ENCODE measurements around the gene OR52E4.

Gene OR52E4

GRCh38 chr11:5857590-5857989, 22.8 kb upstream of the OR52E4 start, which contains the start of gene OR52E8:
OR52E8 (minus strand) TSS chr11:5857690; CDS start chr11:5857690, 0 bp downstream.
- H3K36me3 ChIP-seq (replicated peaks in 1 of 2; ENCODE audit: control insufficient read depth in 2 of 2, insufficient read depth in 2 of 2, low read length in 2 of 2) = no peaks in the 10 kb centered on the region
- H3K27ac ChIP-seq (replicated peaks; ENCODE audit: low read length) = no peak within 1 kb of the TSS
- no peak within 1 kb of the TSS for H2BK120ac ChIP-seq (ENCODE audit: low read depth, low read length)
- no peak within 1 kb of the TSS for H3K9ac ChIP-seq (ENCODE audit: low read depth, low read length, poor library complexity)
- H3K79me1 ChIP-seq (ENCODE audit: low read depth, low read length) = no peaks in the 10 kb centered on the region
- no peak within 1 kb of the TSS for H2AK5ac ChIP-seq (ENCODE audit: low read depth, low read length)
- no peak for DNase-seq (ENCODE audit: low spot score)
- H3K4ac ChIP-seq (ENCODE audit: low read length) = no peak within 1 kb of the TSS
- no peak within 1 kb of the TSS for H4K8ac ChIP-seq (ENCODE audit: low read depth, low read length)
- no peaks in the 10 kb centered on the region for H3K9me3 ChIP-seq (replicated peaks in 1 of 2; ENCODE audit: control insufficient read depth in 2 of 2, insufficient read depth in 1 of 2, low read depth in 1 of 2, low read length in 2 of 2)
- H2BK5ac ChIP-seq (ENCODE audit: low read length) = no peak within 1 kb of the TSS
- no peak within 1 kb of the TSS for H3K18ac ChIP-seq (ENCODE audit: low read length)
- H2BK15ac ChIP-seq (ENCODE audit: low read length) = no peak within 1 kb of the TSS
- H3K4me2 ChIP-seq (ENCODE audit: insufficient read depth, low read length, poor library complexity, severe bottlenecking) = no peak within 1 kb of the TSS
- WGBS, 2 donors (ENCODE audit: extremely low coverage in 2 of 2, insufficient read length in 2 of 2, insufficient replicate concordance in 1 of 2) = no CpG with 5 or more reads among the region's 3 CpGs
- no peaks in the 10 kb centered on the region for H3K27me3 ChIP-seq (ENCODE audit: control insufficient read depth in 3 of 3, insufficient read depth in 3 of 3, low read depth in 1 of 3, low read length in 3 of 3)
- no peak within 1 kb of the TSS for H3K4me3 ChIP-seq (ENCODE audit: low read length in 2 of 2)
- H2BK12ac ChIP-seq (ENCODE audit: low read length) = no peak within 1 kb of the TSS
- no peak within 1 kb of the TSS for H2AFZ ChIP-seq (ENCODE audit: low read length)
- H4K91ac ChIP-seq (ENCODE audit: low read depth, low read length, poor library complexity) = no peak within 1 kb of the TSS
- H3K23ac ChIP-seq (ENCODE audit: low read depth, low read length, poor library complexity) = no peak within 1 kb of the TSS
- no peaks in the 10 kb centered on the region for H3K4me1 ChIP-seq (ENCODE audit: control insufficient read depth in 2 of 2, insufficient read depth in 1 of 2, low read depth in 1 of 2, low read length in 2 of 2)
- no peak within 1 kb of the TSS for H3K14ac ChIP-seq (ENCODE audit: low read length)

GRCh38 chr11:5865826-5866225, 14.6 kb upstream of the OR52E4 start:
- Histone ChIP-seq H2BK120ac (ENCODE audit: low read depth, low read length) (no peak overlapping the region), H3K9ac (ENCODE audit: low read depth, low read length, poor library complexity) (no peak overlapping the region), H2AFZ (ENCODE audit: low read length) (no peak overlapping the region), H2BK15ac (ENCODE audit: low read length) (no peak overlapping the region), H3K4ac (ENCODE audit: low read length) (no peak overlapping the region), H2BK12ac (ENCODE audit: low read length) (no peak overlapping the region), H2BK5ac (ENCODE audit: low read length) (no peak overlapping the region), H3K18ac (ENCODE audit: low read length) (no peak overlapping the region), H3K36me3 (replicated peaks in 1 of 2; ENCODE audit: control insufficient read depth in 2 of 2, insufficient read depth in 2 of 2, low read length in 2 of 2) (no peaks in the 10 kb centered on the region), H3K23ac (ENCODE audit: low read depth, low read length, poor library complexity) (no peak overlapping the region), H3K79me1 (ENCODE audit: low read depth, low read length) (no peaks in the 10 kb centered on the region), H3K9me3 (replicated peaks in 1 of 2; ENCODE audit: control insufficient read depth in 2 of 2, insufficient read depth in 1 of 2, low read depth in 1 of 2, low read length in 2 of 2) (no peaks in the 10 kb centered on the region), H4K8ac (ENCODE audit: low read depth, low read length) (no peak overlapping the region), H3K4me3 (ENCODE audit: low read length in 2 of 2) (no peak overlapping the region), H3K14ac (ENCODE audit: low read length) (no peak overlapping the region), H3K4me1 (ENCODE audit: control insufficient read depth in 2 of 2, insufficient read depth in 1 of 2, low read depth in 1 of 2, low read length in 2 of 2) (no peaks in the 10 kb centered on the region), H3K27ac (replicated peaks; ENCODE audit: low read length) (no peak overlapping the region), H3K27me3 (ENCODE audit: control insufficient read depth in 3 of 3, insufficient read depth in 3 of 3, low read depth in 1 of 3, low read length in 3 of 3) (no peaks in the 10 kb centered on the region), H3K4me2 (ENCODE audit: insufficient read depth, low read length, poor library complexity, severe bottlenecking) (no peak overlapping the region), H4K91ac (ENCODE audit: low read depth, low read length, poor library complexity) (no peak overlapping the region), H2AK5ac (ENCODE audit: low read depth, low read length) (no peak overlapping the region)
- no peak for DNase-seq (ENCODE audit: low spot score)
- WGBS, 2 donors (ENCODE audit: extremely low coverage in 2 of 2, insufficient read length in 2 of 2, insufficient replicate concordance in 1 of 2) = no CpG with 5 or more reads among the region's 2 CpGs

- H3K23ac ChIP-seq (ENCODE audit: low read depth, low read length, poor library complexity) = no peak overlapping the region
- H3K27me3 ChIP-seq (ENCODE audit: control insufficient read depth in 3 of 3, insufficient read depth in 3 of 3, low read depth in 1 of 3, low read length in 3 of 3) = no peaks in the 10 kb centered on the region
- no peak overlapping the region for H4K91ac ChIP-seq (ENCODE audit: low read depth, low read length, poor library complexity)
- H3K4ac ChIP-seq (ENCODE audit: low read length) = no peak overlapping the region
- no CpG with 5 or more reads among the region's 2 CpGs for WGBS, 2 donors (ENCODE audit: extremely low coverage in 2 of 2, insufficient read length in 2 of 2, insufficient replicate concordance in 1 of 2)
- no peaks in the 10 kb centered on the region for H3K4me1 ChIP-seq (ENCODE audit: control insufficient read depth in 2 of 2, insufficient read depth in 1 of 2, low read depth in 1 of 2, low read length in 2 of 2)
- no peak overlapping the region for H3K27ac ChIP-seq (replicated peaks; ENCODE audit: low read length)
- no peak overlapping the region for H2BK120ac ChIP-seq (ENCODE audit: low read depth, low read length)
- H2AK5ac ChIP-seq (ENCODE audit: low read depth, low read length) = no peak overlapping the region
- H2BK12ac ChIP-seq (ENCODE audit: low read length) = no peak overlapping the region
- no peak for DNase-seq (ENCODE audit: low spot score)
- H3K36me3 ChIP-seq (replicated peaks in 1 of 2; ENCODE audit: control insufficient read depth in 2 of 2, insufficient read depth in 2 of 2, low read length in 2 of 2) = no peaks in the 10 kb centered on the region
- no peak overlapping the region for H2AFZ ChIP-seq (ENCODE audit: low read length)
- no peaks in the 10 kb centered on the region for H3K9me3 ChIP-seq (replicated peaks in 1 of 2; ENCODE audit: control insufficient read depth in 2 of 2, insufficient read depth in 1 of 2, low read depth in 1 of 2, low read length in 2 of 2)
- H4K8ac ChIP-seq (ENCODE audit: low read depth, low read length) = no peak overlapping the region
- H3K18ac ChIP-seq (ENCODE audit: low read length) = no peak overlapping the region
- no peak overlapping the region for H3K9ac ChIP-seq (ENCODE audit: low read depth, low read length, poor library complexity)
- H3K4me3 ChIP-seq (ENCODE audit: low read length in 2 of 2) = no peak overlapping the region
- no peak overlapping the region for H3K4me2 ChIP-seq (ENCODE audit: insufficient read depth, low read length, poor library complexity, severe bottlenecking)
- H3K79me1 ChIP-seq (ENCODE audit: low read depth, low read length) = no peaks in the 10 kb centered on the region
- no peak overlapping the region for H3K14ac ChIP-seq (ENCODE audit: low read length)
- H2BK15ac ChIP-seq (ENCODE audit: low read length) = no peak overlapping the region
- no peak overlapping the region for H2BK5ac ChIP-seq (ENCODE audit: low read length)
Observed at GRCh38 chr11:5878564-5878963, 1.9 kb upstream of the OR52E4 start.

GRCh38 chr11:5881756-5882155, 1.3 kb downstream of the OR52E4 start:
- no peak overlapping the region for H3K4me3 ChIP-seq (ENCODE audit: low read length in 2 of 2)

More at GRCh38 chr11:5881756-5882155, 1.3 kb downstream of the OR52E4 start:
- no peaks in the 10 kb centered on the region for H3K4me1 ChIP-seq (ENCODE audit: control insufficient read depth in 2 of 2, insufficient read depth in 1 of 2, low read depth in 1 of 2, low read length in 2 of 2)
- H4K91ac ChIP-seq (ENCODE audit: low read depth, low read length, poor library complexity) = no peak overlapping the region
- H3K36me3 ChIP-seq (replicated peaks in 1 of 2; ENCODE audit: control insufficient read depth in 2 of 2, insufficient read depth in 2 of 2, low read length in 2 of 2) = no peaks in the 10 kb centered on the region
- no peak overlapping the region for H2BK12ac ChIP-seq (ENCODE audit: low read length)
- H3K27me3 ChIP-seq (ENCODE audit: control insufficient read depth in 3 of 3, insufficient read depth in 3 of 3, low read depth in 1 of 3, low read length in 3 of 3) = no peaks in the 10 kb centered on the region
- H3K18ac ChIP-seq (ENCODE audit: low read length) = no peak overlapping the region
- no peak overlapping the region for H2BK15ac ChIP-seq (ENCODE audit: low read length)
- H2AK5ac ChIP-seq (ENCODE audit: low read depth, low read length) = no peak overlapping the region
- no peaks in the 10 kb centered on the region for H3K79me1 ChIP-seq (ENCODE audit: low read depth, low read length)
- DNase-seq (ENCODE audit: low spot score) = no peak
- no peaks in the 10 kb centered on the region for H3K9me3 ChIP-seq (replicated peaks in 1 of 2; ENCODE audit: control insufficient read depth in 2 of 2, insufficient read depth in 1 of 2, low read depth in 1 of 2, low read length in 2 of 2)
- no peak overlapping the region for H3K4me2 ChIP-seq (ENCODE audit: insufficient read depth, low read length, poor library complexity, severe bottlenecking)
- no peak overlapping the region for H3K4ac ChIP-seq (ENCODE audit: low read length)
- H2BK120ac ChIP-seq (ENCODE audit: low read depth, low read length) = no peak overlapping the region
- no peak overlapping the region for H3K14ac ChIP-seq (ENCODE audit: low read length)
- no peak overlapping the region for H3K27ac ChIP-seq (replicated peaks; ENCODE audit: low read length)
- H4K8ac ChIP-seq (ENCODE audit: low read depth, low read length) = no peak overlapping the region
- no peak overlapping the region for H3K23ac ChIP-seq (ENCODE audit: low read depth, low read length, poor library complexity)
- no peak overlapping the region for H2BK5ac ChIP-seq (ENCODE audit: low read length)
- H3K9ac ChIP-seq (ENCODE audit: low read depth, low read length, poor library complexity) = no peak overlapping the region
- no peak overlapping the region for H2AFZ ChIP-seq (ENCODE audit: low read length)
